Smooth muscle cell (in vitro differentiated cells): ENCODE measurements around the gene NRG2. TPM values are rescaled to one million over a fixed set of nuclear protein-coding genes. Genes with fewer than 3 reads are reported as not detected.

Experiments
- DNase-seq: peaks from one replicate; lab custom pipeline; 2025; ENCODE audit not compliant: unreplicated experiment; lab: John Stamatoyannopoulos, UW
- H2AFZ ChIP-seq: fragments of 200-600 bp; sonication (generic); 2 replicates; pipeline ENCODE4 v1.6.0; 2016; ENCODE audit warnings: antibody characterized with exemption, low read depth, mild to moderate bottlenecking
- H3F3A ChIP-seq: fragments of 200-600 bp; sonication (generic); 2 replicates; pipeline ENCODE4 v1.6.0; 2017; ENCODE audit warnings: antibody characterized with exemption, low read depth
- H3K27ac ChIP-seq: fragments of 200-600 bp; sonication (generic); 2 replicates; pipeline ENCODE4 v1.5.1; 2016; ENCODE audit warnings: low read depth, mild to moderate bottlenecking
- H3K27me3 ChIP-seq: fragments of 200-600 bp; sonication (generic); 2 replicates; pipeline ENCODE4 v1.6.1; 2016; ENCODE audit warnings: low read depth, mild to moderate bottlenecking
- H3K36me3 ChIP-seq: fragments of 200-600 bp; sonication (generic); 2 replicates; pipeline ENCODE4 v1.5.1; 2016; ENCODE audit warnings: low read depth
- H3K4me1 ChIP-seq: fragments of 200-600 bp; sonication (generic); 2 replicates; pipeline ENCODE4 v1.5.1; 2016; ENCODE audit warnings: low read depth
- H3K4me2 ChIP-seq: fragments of 200-600 bp; sonication (generic); 2 replicates; pipeline ENCODE4 v1.6.0; 2016; ENCODE audit warnings: mild to moderate bottlenecking
- H3K4me3 ChIP-seq: fragments of 200-600 bp; sonication (generic); 2 replicates; pipeline ENCODE4 v1.5.1; 2016; ENCODE audit warnings: mild to moderate bottlenecking
- H3K79me2 ChIP-seq: fragments of 200-600 bp; sonication (generic); 2 replicates; pipeline ENCODE4 v1.6.0; 2016; ENCODE audit warnings: low read depth, mild to moderate bottlenecking
- H3K9ac ChIP-seq: fragments of 200-600 bp; sonication (generic); 2 replicates; pipeline ENCODE4 v1.6.0; 2016; ENCODE audit warnings: low read depth
- H3K9me3 ChIP-seq: fragments of 200-600 bp; sonication (generic); replicated peaks from 2 replicates; pipeline ENCODE4 v1.5.1; 2016; ENCODE audit warnings: low read depth
- H4K20me1 ChIP-seq: fragments of 200-600 bp; sonication (generic); 2 replicates; pipeline ENCODE4 v1.6.0; 2016; ENCODE audit warnings: low read depth
- WGBS: methylation state at CpG from one replicate; pipeline ENCODE4 v1.1.7; 2016; ENCODE audit warnings: low lambda C conversion rate; 5-methylcytosine and 5-hydroxymethylcytosine counted together
- polyA plus RNA-seq: library from polyadenylated mRNA; unstranded; fragments of >200 nt; fragmentation: Nextera tagmentation; extraction: Ambion mirVana; gene quantifications from 2 replicates; pipeline ENCODE4 v1.2.1, GENCODE V29; 2016
- total RNA-seq: library from RNA; depleted of rRNA; stranded (reverse); fragments of >200 nt; gene quantifications from 2 replicates; pipeline ENCODE4 v1.2.3, GENCODE V29; 2014
- TF ChIP-seq, protein P1 (sequence below): fragments of 200-600 bp; sonication (generic); IDR thresholded peaks from 2 replicates; pipeline ENCODE4 v1.5.1; 2017; ENCODE audit warnings: borderline replicate concordance, mild to moderate bottlenecking, antibody characterized with exemption; ENCODE audit not compliant: insufficient read depth, poor library complexity, severe bottlenecking

Gene NRG2
- total and polyA plus RNA-seq, 2 experiments from 2014 or later = 0.09 to 0.25 TPM

- 91% methylated on average over 2 of the region's 2 CpGs for WGBS
- peaks cover 40% of the 10 kb centered on the region for H3K27me3 ChIP-seq
- TF ChIP-seq, protein P1, sequence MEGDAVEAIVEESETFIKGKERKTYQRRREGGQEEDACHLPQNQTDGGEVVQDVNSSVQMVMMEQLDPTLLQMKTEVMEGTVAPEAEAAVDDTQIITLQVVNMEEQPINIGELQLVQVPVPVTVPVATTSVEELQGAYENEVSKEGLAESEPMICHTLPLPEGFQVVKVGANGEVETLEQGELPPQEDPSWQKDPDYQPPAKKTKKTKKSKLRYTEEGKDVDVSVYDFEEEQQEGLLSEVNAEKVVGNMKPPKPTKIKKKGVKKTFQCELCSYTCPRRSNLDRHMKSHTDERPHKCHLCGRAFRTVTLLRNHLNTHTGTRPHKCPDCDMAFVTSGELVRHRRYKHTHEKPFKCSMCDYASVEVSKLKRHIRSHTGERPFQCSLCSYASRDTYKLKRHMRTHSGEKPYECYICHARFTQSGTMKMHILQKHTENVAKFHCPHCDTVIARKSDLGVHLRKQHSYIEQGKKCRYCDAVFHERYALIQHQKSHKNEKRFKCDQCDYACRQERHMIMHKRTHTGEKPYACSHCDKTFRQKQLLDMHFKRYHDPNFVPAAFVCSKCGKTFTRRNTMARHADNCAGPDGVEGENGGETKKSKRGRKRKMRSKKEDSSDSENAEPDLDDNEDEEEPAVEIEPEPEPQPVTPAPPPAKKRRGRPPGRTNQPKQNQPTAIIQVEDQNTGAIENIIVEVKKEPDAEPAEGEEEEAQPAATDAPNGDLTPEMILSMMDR = no peak
- no peaks in the 10 kb centered on the region for H4K20me1 ChIP-seq
- H3K4me2 ChIP-seq = no peak overlapping the region
- no peak overlapping the region for H3K4me3 ChIP-seq
- DNase-seq = no peak
- H3K36me3 ChIP-seq = no peaks in the 10 kb centered on the region
- no peaks in the 10 kb centered on the region for H3K4me1 ChIP-seq
- no peaks in the 10 kb centered on the region for H3K79me2 ChIP-seq
- H3K9me3 ChIP-seq = no peaks in the 10 kb centered on the region
- no peak overlapping the region for H3K9ac ChIP-seq
- no peak overlapping the region for H2AFZ ChIP-seq
- H3F3A ChIP-seq = no peaks in the 10 kb centered on the region
- H3K27ac ChIP-seq = no peak overlapping the region
Observed at GRCh38 chr5:139859013-139859412, 184.1 kb downstream of the NRG2 start.

GRCh38 chr5:139856714-139857113 is 186.4 kb downstream of the NRG2 start:
- Histone ChIP-seq H3K79me2 (no peaks in the 10 kb centered on the region), H3K4me3 (no peak overlapping the region), H3F3A (no peaks in the 10 kb centered on the region), H3K4me1 (no peaks in the 10 kb centered on the region), H3K4me2 (no peak overlapping the region), H3K27ac (no peak overlapping the region), H2AFZ (no peak overlapping the region), H4K20me1 (no peaks in the 10 kb centered on the region), H3K27me3 (peaks cover 40% of the 10 kb centered on the region), H3K36me3 (no peaks in the 10 kb centered on the region), H3K9me3 (no peaks in the 10 kb centered on the region), H3K9ac (no peak overlapping the region)
- 87% methylated on average over 4 of the region's 4 CpGs for WGBS
- TF ChIP-seq, protein P1 = no peak
- no peak for DNase-seq

DNA sequence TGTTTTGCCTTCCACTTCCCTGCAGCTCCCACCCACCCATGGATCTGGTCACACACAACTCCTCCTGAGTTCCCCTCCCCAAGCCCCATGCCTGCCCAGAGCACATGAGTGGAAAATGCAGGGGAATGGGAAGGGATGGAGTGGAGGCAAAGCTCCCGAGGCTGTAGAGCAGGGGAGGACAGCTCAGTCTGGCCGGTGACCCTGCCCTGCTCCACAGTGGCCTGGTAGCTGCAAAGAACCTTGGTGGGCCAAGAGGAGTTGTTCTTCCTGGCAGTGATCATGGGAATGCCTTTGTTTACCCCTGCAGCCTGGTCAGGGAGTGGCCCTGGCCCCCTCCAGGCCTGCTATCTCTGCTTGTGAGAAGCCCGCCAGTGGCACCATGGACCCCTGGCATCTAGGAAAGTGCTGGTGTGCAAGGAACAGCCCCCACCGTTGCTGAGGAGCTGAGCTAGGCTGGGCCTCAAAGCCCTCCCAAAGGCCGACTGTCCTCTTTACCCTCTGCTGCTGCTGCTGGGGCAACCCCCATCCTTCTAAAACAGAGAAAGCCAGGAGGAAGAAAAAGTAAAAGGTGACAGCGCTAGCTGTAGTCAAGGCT is 187.1 kb downstream of the NRG2 start:
- no peaks in the 10 kb centered on the region for H3F3A ChIP-seq
- WGBS = 89% methylated on average over 6 of the region's 6 CpGs

More for the DNA sequence above, 187.1 kb downstream of the NRG2 start:
- H3K9me3 ChIP-seq = no peaks in the 10 kb centered on the region
- H3K4me2 ChIP-seq = no peak overlapping the region
- no peaks in the 10 kb centered on the region for H4K20me1 ChIP-seq
- DNase-seq = no peak
- no peaks in the 10 kb centered on the region for H3K79me2 ChIP-seq
- no peak overlapping the region for H3K4me3 ChIP-seq
- no peak overlapping the region for H3K27ac ChIP-seq
- H2AFZ ChIP-seq = no peak overlapping the region
- H3K9ac ChIP-seq = no peak overlapping the region
- no peaks in the 10 kb centered on the region for H3K4me1 ChIP-seq
- no peaks in the 10 kb centered on the region for H3K36me3 ChIP-seq
- TF ChIP-seq, protein P1 = no peak
- peaks cover 39% of the 10 kb centered on the region for H3K27me3 ChIP-seq
